Activated CD4-positive, alpha-beta T cell treated with anti-CD3 and anti-CD28 coated beads for 4 hours (primary cell): Measurements from ENCODE around the gene HIPK2.

ENCODE experiments used
- DNase-seq, 2 donors: peaks; one replicate each; pipeline ENCODE4 v3.0.0-alpha.2; 2020

HIPK2 gene

GRCh38 chr7:139647814-139648390 is 129.9 kb downstream of the HIPK2 start:
- DNase-seq, result no peak

GRCh38 chr7:139647085-139647484 is 130.7 kb downstream of the HIPK2 start:
- no peak for DNase-seq

GRCh38 chr7:139646566-139646965 is 131.2 kb downstream of the HIPK2 start:
- DNase-seq, result no peak

DNA sequence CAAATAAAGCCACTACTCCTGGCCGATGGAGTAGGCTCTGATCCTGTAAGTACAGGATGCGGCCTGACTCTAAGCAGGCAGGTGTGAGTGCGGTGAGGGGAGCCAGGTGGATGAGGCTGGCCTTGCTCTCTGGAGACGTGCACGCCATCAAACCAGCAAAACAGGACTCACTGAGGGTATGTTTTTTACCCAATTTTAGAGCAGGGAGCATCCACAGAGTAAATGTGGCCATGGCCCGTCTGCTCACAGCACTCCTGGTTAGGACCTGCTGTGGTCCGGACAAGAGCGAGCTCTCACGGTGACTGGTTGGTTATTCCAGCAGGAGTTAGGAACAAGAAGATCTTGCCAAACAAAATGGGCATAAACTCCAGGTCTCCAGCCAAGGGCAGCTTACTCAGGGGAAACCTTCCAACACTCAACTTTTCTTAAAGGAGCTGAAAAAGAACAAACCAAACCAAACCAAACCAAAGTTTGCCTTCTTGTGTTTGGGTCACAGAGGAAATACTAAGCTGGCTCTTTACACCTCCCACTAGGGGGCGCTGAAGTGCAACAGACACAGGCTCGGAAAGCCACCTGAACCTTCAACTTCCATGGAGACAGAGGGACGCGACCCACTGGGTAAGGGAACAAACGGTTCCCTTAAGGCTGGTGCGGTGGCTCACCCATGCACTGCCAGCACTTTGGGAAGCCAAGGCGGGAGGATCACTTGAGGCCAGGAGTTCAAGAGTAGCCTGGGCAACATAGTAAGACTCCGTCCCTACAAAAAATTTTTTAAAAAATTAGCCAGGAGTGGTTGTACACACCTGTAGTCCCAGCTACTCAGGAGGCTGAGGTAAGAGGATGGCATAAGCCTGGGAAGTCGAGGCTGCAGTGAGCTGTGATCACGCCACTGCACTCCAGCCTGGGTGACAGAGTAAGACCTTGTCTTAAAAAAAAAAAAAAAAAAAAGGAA is 131.9 kb downstream of the HIPK2 start:
- peak; percentile 84 to 91 for DNase-seq

DNA sequence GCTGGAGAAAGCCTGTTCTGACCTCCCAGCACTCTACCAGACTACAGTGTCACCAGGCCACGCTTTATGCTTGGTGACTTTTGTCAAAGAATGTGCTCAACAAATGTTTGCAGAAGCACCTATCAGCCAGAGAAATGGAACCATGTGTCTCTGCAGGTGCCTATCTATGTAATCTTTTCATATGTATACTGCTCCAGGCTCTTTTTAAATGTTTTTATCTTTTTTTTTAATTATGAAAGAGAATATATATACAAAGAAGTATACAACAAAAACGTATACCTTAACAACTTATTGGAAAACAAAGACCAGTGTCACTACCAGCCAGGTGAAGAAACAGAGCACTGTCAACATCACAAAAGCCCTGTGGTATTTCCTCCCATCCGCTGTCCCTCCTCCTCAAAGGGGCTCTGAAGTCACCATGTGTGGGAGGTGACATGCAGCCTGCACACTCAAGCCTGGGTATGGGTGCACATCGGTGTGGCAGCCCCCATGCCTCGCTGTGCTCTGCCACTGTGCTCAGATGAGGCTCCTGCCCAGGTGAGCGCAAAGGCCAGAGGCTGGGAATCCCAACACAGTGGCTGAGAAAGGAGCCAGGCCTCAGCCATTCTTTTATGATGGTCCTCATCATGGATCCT is 133.7 kb downstream of the HIPK2 start:
- no peak for DNase-seq

- no peak for DNase-seq
These were observed 135.5 kb downstream of the HIPK2 start for GRCh38 chr7:139642283-139642682.

DNA sequence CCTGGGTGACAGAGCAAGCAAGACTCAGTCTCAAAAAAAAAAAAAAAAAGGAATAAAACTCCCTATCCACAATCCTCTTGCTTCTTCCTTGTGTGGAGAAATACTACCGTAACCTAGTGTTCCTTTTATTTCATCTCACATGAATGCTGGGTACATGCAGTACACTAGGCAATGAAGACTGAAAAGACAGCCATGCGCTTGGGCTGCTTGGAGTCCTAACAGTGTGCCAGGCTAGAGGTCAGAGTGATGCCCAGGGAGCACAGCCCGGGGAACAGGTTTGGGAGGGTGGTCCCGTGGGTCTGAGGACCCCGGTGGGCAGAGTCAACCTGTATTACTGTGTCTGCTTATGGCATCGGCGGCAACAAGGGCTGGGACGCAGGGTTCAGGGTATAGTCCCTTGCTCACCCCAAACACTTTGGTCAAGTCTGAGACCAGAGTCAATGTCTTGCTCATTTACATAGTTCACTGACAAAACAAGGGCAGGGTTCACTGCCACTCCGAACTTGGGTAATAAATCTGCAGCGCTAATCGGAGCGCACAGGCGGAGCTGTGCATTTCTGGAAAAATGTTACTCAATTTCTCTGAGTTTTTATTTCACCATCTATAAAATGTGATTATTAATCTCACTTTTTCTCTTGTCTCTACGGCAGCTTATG is 136.3 kb downstream of the HIPK2 start:
- DNase-seq, result no peak

GRCh38 chr7:139640681-139641080 is 137.1 kb downstream of the HIPK2 start:
- DNase-seq, result no peak

- DNase-seq, result no peak
These were observed 138.2 kb downstream of the HIPK2 start for GRCh38 chr7:139639563-139639962.

GRCh38 chr7:139635526-139636302 is 142.1 kb downstream of the HIPK2 start:
- DNase-seq, result peak; percentile 64 to 65

- no peak for DNase-seq
These were observed 143.7 kb downstream of the HIPK2 start for GRCh38 chr7:139634087-139634486.

DNA sequence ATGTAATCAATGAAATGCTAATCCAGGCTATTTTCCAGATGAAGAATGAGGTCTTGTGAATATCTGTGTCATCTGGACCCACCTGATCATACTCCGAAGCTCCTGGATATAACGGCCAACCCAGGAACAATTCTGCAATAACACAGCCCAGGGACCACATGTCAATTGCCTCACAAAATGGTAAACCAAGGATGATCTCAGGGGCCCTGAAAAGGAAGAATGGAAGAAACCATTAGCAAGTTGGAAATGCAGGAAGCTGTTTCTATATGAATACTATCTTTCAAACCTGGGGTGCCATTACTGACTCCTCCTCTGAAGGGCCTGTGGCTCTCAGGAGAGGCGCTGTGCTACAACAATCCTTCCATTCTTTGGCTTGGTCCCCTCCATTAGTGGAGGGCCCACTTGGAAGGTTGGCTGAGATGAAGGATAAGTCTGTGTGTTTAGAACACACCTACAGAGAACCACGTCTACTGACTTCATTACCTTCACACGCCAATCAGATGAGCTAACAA is 146.2 kb downstream of the HIPK2 start:
- no peak for DNase-seq

DNA sequence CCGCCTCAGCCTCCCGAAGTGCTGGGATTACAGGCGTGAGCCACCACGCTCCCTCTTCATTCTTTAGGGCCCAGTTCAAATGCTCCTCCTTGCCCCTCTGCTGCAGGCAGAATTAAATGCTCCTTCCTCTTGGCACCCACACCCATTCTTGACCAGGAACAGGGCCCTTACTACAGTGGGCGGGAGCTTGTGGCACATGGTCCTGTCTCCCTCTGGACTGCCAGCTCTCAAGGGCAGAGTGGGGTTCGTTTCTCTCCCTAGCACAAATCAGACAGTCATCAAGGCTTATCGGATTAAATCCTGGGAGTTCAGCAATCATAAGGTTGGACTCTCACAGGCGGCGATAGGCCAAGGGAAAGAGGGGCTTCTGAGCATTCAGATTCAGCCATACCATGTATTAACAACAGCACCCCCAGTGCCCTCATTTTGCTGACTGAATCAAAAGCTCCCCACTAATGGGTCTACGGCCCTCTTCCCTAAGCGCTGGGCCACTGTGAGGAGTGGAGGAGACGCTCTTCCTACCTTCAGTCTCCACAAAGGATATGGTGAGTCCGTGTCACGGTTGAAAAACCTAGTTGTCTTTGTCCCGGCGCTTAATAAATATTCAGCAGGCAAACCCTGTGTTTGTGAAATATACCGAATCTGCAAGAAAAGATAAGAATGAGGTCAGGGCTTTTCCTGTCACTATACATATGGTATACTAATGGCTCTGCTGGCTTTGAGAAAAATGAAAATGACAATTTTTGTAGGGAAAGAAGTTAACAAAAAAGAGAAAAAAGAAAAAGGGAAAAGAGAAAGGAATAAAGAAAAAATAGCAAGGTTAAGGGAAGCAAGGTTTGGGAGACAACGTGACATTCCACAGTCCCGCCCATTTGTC is 146.9 kb downstream of the HIPK2 start:
- no peak for DNase-seq

DNA sequence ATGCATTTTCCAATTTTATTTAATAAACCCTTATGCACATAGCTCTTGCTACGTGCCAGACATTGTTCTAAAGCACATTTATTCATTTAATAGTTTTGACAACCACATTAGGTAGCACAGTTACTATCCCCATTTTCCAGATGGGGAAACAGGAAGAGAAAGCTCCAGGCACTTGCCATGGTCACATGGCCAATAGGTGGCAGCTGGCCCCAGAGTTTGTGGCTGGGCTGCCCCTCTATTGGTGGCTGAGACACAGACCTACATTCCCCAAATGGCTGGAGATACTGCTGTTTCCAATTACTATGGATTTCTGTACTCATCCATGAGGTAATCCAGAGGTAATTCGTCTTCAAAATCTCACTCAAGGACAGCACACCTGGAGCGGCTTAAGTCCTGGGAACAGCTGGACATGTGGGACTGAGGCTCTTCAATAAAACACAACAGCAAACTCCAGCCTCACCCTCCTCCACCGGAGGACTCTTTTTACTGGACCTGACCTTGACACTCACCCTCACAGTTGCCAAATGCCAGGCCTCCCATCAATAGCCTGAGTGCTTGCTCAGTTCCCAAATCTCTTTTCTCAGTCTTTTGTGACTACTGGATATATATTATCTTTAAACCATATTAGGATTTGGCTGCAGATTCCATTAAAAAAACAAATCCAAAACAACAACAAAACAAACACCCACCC is 148.3 kb downstream of the HIPK2 start:
- no peak for DNase-seq

- DNase-seq, result no peak
These were observed 150.0 kb downstream of the HIPK2 start for GRCh38 chr7:139627831-139628230.

- no peak for DNase-seq
These were observed 151.0 kb downstream of the HIPK2 start for GRCh38 chr7:139626817-139627216.

DNA sequence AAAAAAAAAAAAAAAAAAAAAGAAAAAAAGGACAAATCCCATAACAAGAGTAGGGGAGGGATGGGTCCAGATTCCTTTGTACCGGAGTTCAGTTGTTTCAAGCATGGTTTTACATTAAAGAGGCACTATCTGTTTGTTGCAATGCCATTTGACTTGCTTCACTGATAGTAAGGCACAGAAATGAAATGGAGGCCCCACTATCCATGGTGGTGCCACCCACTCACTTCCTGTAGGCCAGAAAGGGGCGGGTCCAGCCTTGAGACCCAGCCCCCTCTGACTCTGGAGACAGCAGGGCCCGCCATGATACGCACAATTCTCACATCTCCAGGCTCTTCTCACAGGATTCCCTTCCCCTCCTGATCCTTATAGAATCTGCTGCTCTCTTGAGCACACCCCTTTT is 154.3 kb downstream of the HIPK2 start:
- DNase-seq, result no peak

- DNase-seq, result peak; percentile 35 to 68
These were observed 157.0 kb downstream of the HIPK2 start for GRCh38 chr7:139620676-139621344.

- DNase-seq, result no peak
These were observed 158.5 kb downstream of the HIPK2 start for GRCh38 chr7:139619367-139619657.
